ENCODE measurements around the gene MX1. TPM values are rescaled to one million over a fixed set of nuclear protein-coding genes. Genes with fewer than 3 reads are reported as not detected.

MX1 gene
- polyA plus RNA-seq, 2 of the 4 experiments (the other 2 are of a cell fraction): 0.58 to 0.96 TPM

GRCh38 chr21:41405321-41405720 lies 20.7 kb upstream of the MX1 start:
- POLR2A ChIA-PET: no interaction called here
- Histone ChIP-seq H3K4me3 (no peak overlapping the region), H3K4me2 (no peak overlapping the region), H3K27ac (no peak overlapping the region), H3K4me1 (no peaks in the 10 kb centered on the region), H3K9me3 (no peaks in the 10 kb centered on the region)
- DNase-seq (ENCODE audit: low read depth in 1 of 2, low spot score in 1 of 2) (no peak), FAIRE-seq (no peak), ATAC-seq (no peak)
- 90% methylated on average over 4 of the region's 4 CpGs for WGBS (ENCODE audit: missing lambda C conversion rate)
- CTCF ChIA-PET: no interaction called here
- TF ChIP-seq USF2 (IDR thresholded peaks at IDR 0.05) (no peak), SMC3 (IDR thresholded peaks at IDR 0.05) (no peak), CEBPB (IDR thresholded peaks at IDR 0.05) (no peak), RFX5 (IDR thresholded peaks at IDR 0.05) (no peak), FOXS1 (CRISPR knock-in tag; IDR thresholded peaks at IDR 0.05) (no peak), KDM1A (IDR thresholded peaks at IDR 0.05; ENCODE audit: low read depth) (no peak), ZSCAN20 (CRISPR knock-in tag; IDR thresholded peaks at IDR 0.05) (no peak), NPAS2 (CRISPR knock-in tag; IDR thresholded peaks at IDR 0.05; ENCODE audit: borderline replicate concordance) (no peak), PHF8 (IDR thresholded peaks at IDR 0.05; ENCODE audit: borderline replicate concordance, low read depth) (no peak), FOSL2 (IDR thresholded peaks at IDR 0.05) (no peak), FOSL2 (CRISPR knock-in tag; IDR thresholded peaks at IDR 0.05) (no peak), HEYL (CRISPR knock-in tag; IDR thresholded peaks at IDR 0.05) (no peak), EHMT2 (IDR thresholded peaks at IDR 0.05; ENCODE audit: low read depth) (no peak), JUN (IDR thresholded peaks at IDR 0.05) (no peak), HOXA7 (CRISPR knock-in tag; IDR thresholded peaks at IDR 0.05) (no peak), HDAC2 (IDR thresholded peaks at IDR 0.05) (no peak), EP300 (IDR thresholded peaks at IDR 0.05) (no peak), MAFK (IDR thresholded peaks at IDR 0.05; ENCODE audit: partially characterized antibody) (no peak), ZNF302 (CRISPR knock-in tag; IDR thresholded peaks at IDR 0.05) (no peak)

GRCh38 chr21:41406340-41406739 lies 19.7 kb upstream of the MX1 start:
- CTCF ChIA-PET: no interaction called here
- H3K4me1 ChIP-seq: no peaks in the 10 kb centered on the region
- H3K27ac ChIP-seq: no peak overlapping the region
- no peak overlapping the region for H3K4me2 ChIP-seq
- 19% methylated on average over 5 of the region's 6 CpGs for WGBS (ENCODE audit: missing lambda C conversion rate)
- POLR2A ChIA-PET: no interaction called here
- DNase-seq (ENCODE audit: low read depth in 1 of 2, low spot score in 1 of 2) (no peak), ATAC-seq (no peak), FAIRE-seq (no peak)
- no peaks in the 10 kb centered on the region for H3K9me3 ChIP-seq
- H3K4me3 ChIP-seq: no peak overlapping the region
- TF ChIP-seq FOSL2 (IDR thresholded peaks at IDR 0.05) (no peak), FOSL2 (CRISPR knock-in tag; IDR thresholded peaks at IDR 0.05) (no peak), HOXA7 (CRISPR knock-in tag; IDR thresholded peaks at IDR 0.05) (no peak), NFE2L2 (conservative IDR thresholded peaks at IDR 0.05; ENCODE audit: low read length) (no peak), USF2 (IDR thresholded peaks at IDR 0.05) (no peak), ELK1 (IDR thresholded peaks at IDR 0.05; ENCODE audit: low read depth, low read length) (no peak), BHLHE40 (IDR thresholded peaks at IDR 0.05; ENCODE audit: low read depth, low read length) (no peak), SMC3 (IDR thresholded peaks at IDR 0.05) (no peak), KDM5A (IDR thresholded peaks at IDR 0.05) (no peak), HEYL (CRISPR knock-in tag; IDR thresholded peaks at IDR 0.05) (no peak), EHMT2 (IDR thresholded peaks at IDR 0.05; ENCODE audit: low read depth) (no peak), JUN (IDR thresholded peaks at IDR 0.05) (no peak), FOSB (CRISPR knock-in tag; IDR thresholded peaks at IDR 0.05) (no peak), RNF2 (IDR thresholded peaks at IDR 0.05; ENCODE audit: borderline replicate concordance, low read depth) (peak; percentile 53; the same call in 1 of the 2 replicates), CHD2 (IDR thresholded peaks at IDR 0.05; ENCODE audit: low read length, partially characterized antibody) (no peak), CBX8 (IDR thresholded peaks at IDR 0.05) (0 out of 2 replicates have a peak, but pooled peaks have one; percentile 52), SREBF2 (IDR thresholded peaks at IDR 0.05) (no peak), ZSCAN20 (CRISPR knock-in tag; IDR thresholded peaks at IDR 0.05) (no peak)
